B cell (primary cell): ENCODE measurements around the gene TWIST2. TPM values are rescaled to one million over a fixed set of nuclear protein-coding genes. Genes with fewer than 3 reads are reported as not detected.

Experiments
- ATAC-seq: fragments of 200-7000 bp; cut with Tn5 transposase; one replicate; pipeline ENCODE4 v1.10.0; 2021; ENCODE audit warnings: low read depth, mild to moderate bottlenecking, moderate number of reproducible peaks, moderate library complexity
- CTCF ChIA-PET: fragments of 350-600 bp; sonication (Branson Sonifier 250); formaldehyde crosslinking; loops from one replicate; lab custom pipeline; 2021; ENCODE audit warnings: antibody characterized with exemption, inconsistent platforms; lab: Charles Lee
- POLR2A ChIA-PET: fragments of 350-600 bp; sonication (Branson Sonifier 250); formaldehyde crosslinking; loops from one replicate; lab custom pipeline; 2021; ENCODE audit warnings: antibody characterized with exemption; lab: Charles Lee
- DNase-seq: peaks from one replicate; pipeline ENCODE4 v3.0.0; 2013
- H2AFZ ChIP-seq: 2 replicates; pipeline ENCODE4 v1.6.1; 2012; ENCODE audit warnings: mild to moderate bottlenecking, low read depth, low read length; ENCODE audit not compliant: insufficient read depth, poor library complexity, severe bottlenecking
- H3K27ac ChIP-seq, 2 donors: 1 replicate in 1 of 2; 2 replicates in 1 of 2; pipeline ENCODE4 v1.5.1; 2012 to 2013; ENCODE audit warnings: low read length in 2 of 2, mild to moderate bottlenecking in 2 of 2, moderate library complexity in 1 of 2
- H3K27me3 ChIP-seq, 4 experiments: fragments of 200-600 bp in 1 of 4; sonication (generic) in 1 of 4; replicated peaks in 1 of 4; 1 replicate in 2 of 4; 2 replicates in 2 of 4; pipeline versions ENCODE4 v1.6.1 to v1.7.0; 2013 to 2016; ENCODE audit warnings: low read length in 3 of 4, mild to moderate bottlenecking in 2 of 4, mixed read lengths in 1 of 4, moderate library complexity in 1 of 4; ENCODE audit not compliant: insufficient read depth in 4 of 4, control insufficient read depth in 3 of 4; ENCODE audit errors: control extremely low read depth in 1 of 4
- H3K36me3 ChIP-seq, 2 experiments: replicated peaks in 1 of 2; 1 replicate in 1 of 2; 2 replicates in 1 of 2; pipeline versions ENCODE4 v1.6.1 to v1.7.1; 2013; ENCODE audit warnings: low read length in 1 of 2; ENCODE audit not compliant: insufficient read depth in 2 of 2, control insufficient read depth in 1 of 2; ENCODE audit errors: control extremely low read depth in 1 of 2, extremely low read depth in 1 of 2
- H3K4me1 ChIP-seq, 2 donors: fragments of 200-600 bp in 1 of 2; sonication (generic) in 1 of 2; 1 replicate in 1 of 2; 2 replicates in 1 of 2; pipeline versions ENCODE4 v1.5.1 to v1.6.1; 2013 to 2017; ENCODE audit warnings: low read length in 2 of 2; ENCODE audit not compliant: control insufficient read depth in 2 of 2, insufficient read depth in 2 of 2
- H3K4me2 ChIP-seq: replicated peaks from 2 replicates; pipeline ENCODE3; 2012; ENCODE audit warnings: mild to moderate bottlenecking, low read depth, low read length; ENCODE audit not compliant: poor library complexity, severe bottlenecking
- H3K4me3 ChIP-seq, 5 experiments: fragments of 200-600 bp in 1 of 5; sonication (generic) in 1 of 5; 1 replicate in 3 of 5; 2 replicates in 2 of 5; pipeline versions ENCODE4 v1.5.1 to v1.7.0; 2011 to 2016; ENCODE audit warnings: low read length in 4 of 5, mild to moderate bottlenecking in 4 of 5, low read depth in 2 of 5, control low read depth in 1 of 5, moderate library complexity in 1 of 5; ENCODE audit not compliant: insufficient read depth in 1 of 5; ENCODE audit errors: control extremely low read depth in 1 of 5, extremely low read depth in 1 of 5
- H3K79me2 ChIP-seq: fragments of 200-600 bp; sonication (generic); one replicate; pipeline ENCODE4 v1.6.0; 2016; ENCODE audit warnings: low read length; ENCODE audit not compliant: control insufficient read depth, insufficient read depth
- H3K9ac ChIP-seq: fragments of 200-600 bp; sonication (generic); 2 replicates; pipeline ENCODE4 v1.6.1; 2017; ENCODE audit warnings: mild to moderate bottlenecking, low read length, moderate library complexity
- H3K9me3 ChIP-seq, 3 donors: one replicate each; pipeline versions ENCODE4 v1.6.1 to v1.7.1; 2013; ENCODE audit warnings: low read length in 2 of 3; ENCODE audit not compliant: control insufficient read depth in 2 of 3, insufficient read depth in 1 of 3; ENCODE audit errors: control extremely low read depth in 1 of 3
- H4K20me1 ChIP-seq: 2 replicates; pipeline ENCODE4 v1.6.0; 2012; ENCODE audit warnings: mild to moderate bottlenecking, low read length; ENCODE audit not compliant: insufficient read depth, control insufficient read depth, poor library complexity, severe bottlenecking
- H3K27ac Mint-ChIP-seq: one replicate; pipeline ENCODE4 v1.8.0; 2021; ENCODE audit warnings: mixed read lengths
- H3K27me3 Mint-ChIP-seq: one replicate; pipeline ENCODE4 v1.8.0; 2021; ENCODE audit warnings: mixed read lengths
- H3K4me1 Mint-ChIP-seq: one replicate; pipeline ENCODE4 v1.8.0; 2021; ENCODE audit warnings: mixed read lengths
- H3K4me3 Mint-ChIP-seq: one replicate; pipeline ENCODE4 v1.8.0; 2021; ENCODE audit warnings: mixed read lengths
- H3K9me3 Mint-ChIP-seq: one replicate; pipeline ENCODE4 v1.8.0; 2022; ENCODE audit warnings: mixed read lengths; ENCODE audit not compliant: insufficient read depth
- EZH2 ChIP-seq: IDR thresholded peaks from 2 replicates; pipeline ENCODE4 v1.6.1; 2012; ENCODE audit warnings: borderline replicate concordance, low read depth, mild to moderate bottlenecking, moderate library complexity, low read length; ENCODE audit not compliant: insufficient read depth, poor library complexity, severe bottlenecking
- WGBS: methylation state at CpG from one replicate; pipeline ENCODE4 v1.1.5; 2013; ENCODE audit warnings: missing lambda C conversion rate; ENCODE audit not compliant: insufficient coverage; 5-methylcytosine and 5-hydroxymethylcytosine counted together
- intact Hi-C: fragments of 100-400 bp; cut with micrococcal nuclease; formaldehyde crosslinking; loops from one replicate; pipeline ENCODE4 v1.10.0; 2022
- polyA plus RNA-seq: library from polyadenylated mRNA; depleted of rRNA; stranded (reverse); fragments of >200 nt; gene quantifications from 2 replicates; pipeline ENCODE4 v1.2.3, GENCODE V29; 2012
- total RNA-seq, 2 donors: library from RNA; stranded (reverse); fragments of 120-200 nt in 1 of 2; gene quantifications; 1 replicate in 1 of 2; 2 replicates in 1 of 2; pipeline versions ENCODE4 v1.2.3 to v1.2.4, GENCODE V29; 2013 to 2022
- TF ChIP-seq, protein P1 (sequence below): fragments of 200-600 bp; IDR thresholded peaks from one replicate; pipeline ENCODE4 v1.8.0; 2022; ENCODE audit warnings: antibody characterized with exemption, mild to moderate bottlenecking

TWIST2 gene
- total and polyA plus RNA-seq, 2 donors (not counting 1 experiment from before 2014, with no cell fraction given): 0.07 TPM; not detected in 1

DNA sequence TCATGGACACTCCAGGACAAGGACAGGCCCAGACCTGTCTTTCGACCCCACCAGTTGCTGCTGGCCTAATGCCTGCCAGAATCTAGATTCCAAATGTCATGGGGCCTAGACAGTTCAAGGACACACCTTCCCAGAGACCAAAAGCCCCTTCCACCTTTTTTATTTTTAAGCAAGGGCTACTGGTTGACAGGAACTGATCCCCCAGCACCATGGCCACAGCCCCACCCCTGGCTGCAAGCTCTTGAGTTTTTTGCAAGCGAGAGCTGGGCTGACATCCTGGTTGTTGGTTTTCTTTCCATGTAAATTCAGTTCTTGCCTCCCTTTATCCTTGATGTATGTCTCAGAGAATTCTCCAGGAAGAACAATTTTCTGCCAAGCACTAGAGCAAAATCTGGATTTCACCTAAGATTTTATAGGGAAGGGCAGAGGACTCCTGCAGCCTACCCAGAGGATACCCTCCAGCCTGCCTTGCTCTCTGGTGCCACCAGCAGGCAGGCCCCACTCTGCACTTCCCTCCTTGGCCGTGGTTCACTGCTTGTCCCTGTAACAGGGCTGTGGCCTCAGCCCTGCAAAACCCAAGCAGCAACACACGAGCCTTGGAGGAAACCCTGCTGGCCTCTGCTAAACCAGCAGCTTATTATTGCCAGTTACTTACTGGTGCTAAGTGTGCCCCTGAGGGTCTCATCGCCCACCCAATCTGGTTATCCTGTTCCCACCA is 97.7 kb downstream of the TWIST2 start:
- ChIA-PET POLR2A (no interaction called here), CTCF (no interaction called here)
- Histone ChIP-seq H3K36me3 (no peaks in the 10 kb centered on the region), H3K27ac (no peak overlapping the region), H4K20me1 (no peaks in the 10 kb centered on the region), H3K4me3 (no peak overlapping the region), H3K79me2 (no peaks in the 10 kb centered on the region), H2AFZ (no peak overlapping the region), H3K9me3 (peaks cover 0 to 21% (median 0%) of the 10 kb centered on the region in 3 donors), H3K9ac (no peak overlapping the region), H3K4me2 (no peak overlapping the region), H3K4me1 (no peaks in the 10 kb centered on the region), H3K27me3 (no peaks in the 10 kb centered on the region)
- Mint-ChIP-seq H3K4me1 (no peaks in the 10 kb centered on the region), H3K27me3 (peaks cover 12% of the 10 kb centered on the region), H3K4me3 (no peak overlapping the region), H3K27ac (no peak overlapping the region), H3K9me3 (no peaks in the 10 kb centered on the region)
- intact Hi-C loops: no loop called here
- DNase-seq: no peak
- no peak for TF ChIP-seq EZH2
- TF ChIP-seq, protein P1, sequence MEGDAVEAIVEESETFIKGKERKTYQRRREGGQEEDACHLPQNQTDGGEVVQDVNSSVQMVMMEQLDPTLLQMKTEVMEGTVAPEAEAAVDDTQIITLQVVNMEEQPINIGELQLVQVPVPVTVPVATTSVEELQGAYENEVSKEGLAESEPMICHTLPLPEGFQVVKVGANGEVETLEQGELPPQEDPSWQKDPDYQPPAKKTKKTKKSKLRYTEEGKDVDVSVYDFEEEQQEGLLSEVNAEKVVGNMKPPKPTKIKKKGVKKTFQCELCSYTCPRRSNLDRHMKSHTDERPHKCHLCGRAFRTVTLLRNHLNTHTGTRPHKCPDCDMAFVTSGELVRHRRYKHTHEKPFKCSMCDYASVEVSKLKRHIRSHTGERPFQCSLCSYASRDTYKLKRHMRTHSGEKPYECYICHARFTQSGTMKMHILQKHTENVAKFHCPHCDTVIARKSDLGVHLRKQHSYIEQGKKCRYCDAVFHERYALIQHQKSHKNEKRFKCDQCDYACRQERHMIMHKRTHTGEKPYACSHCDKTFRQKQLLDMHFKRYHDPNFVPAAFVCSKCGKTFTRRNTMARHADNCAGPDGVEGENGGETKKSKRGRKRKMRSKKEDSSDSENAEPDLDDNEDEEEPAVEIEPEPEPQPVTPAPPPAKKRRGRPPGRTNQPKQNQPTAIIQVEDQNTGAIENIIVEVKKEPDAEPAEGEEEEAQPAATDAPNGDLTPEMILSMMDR: no peak
- WGBS: 72% methylated on average over 5 of the region's 5 CpGs
- ATAC-seq: no peak
